ENCODE data around the gene CIT.

CIT gene

DNA sequence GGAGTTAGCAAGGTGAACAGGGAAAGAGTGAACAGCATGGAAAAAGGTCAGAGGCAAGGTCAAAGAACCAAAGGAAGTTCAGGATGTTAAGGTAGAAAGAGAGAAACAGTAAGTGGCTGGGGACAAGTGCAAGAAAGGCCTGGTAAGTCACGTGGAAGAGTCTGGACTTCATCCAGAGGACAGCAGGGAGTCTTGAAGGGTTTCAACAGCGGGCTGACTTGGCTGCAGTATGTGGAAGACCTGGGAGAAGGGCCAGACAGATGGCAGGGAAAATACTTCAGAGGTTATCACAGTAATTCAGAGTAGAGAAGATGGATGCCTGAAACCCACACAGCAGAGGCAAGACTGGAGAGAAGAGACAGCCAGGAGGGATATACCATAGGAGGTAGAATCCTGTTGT lies 34.0 kb downstream of the CIT start:
- DNase-seq, result no peak

DNA sequence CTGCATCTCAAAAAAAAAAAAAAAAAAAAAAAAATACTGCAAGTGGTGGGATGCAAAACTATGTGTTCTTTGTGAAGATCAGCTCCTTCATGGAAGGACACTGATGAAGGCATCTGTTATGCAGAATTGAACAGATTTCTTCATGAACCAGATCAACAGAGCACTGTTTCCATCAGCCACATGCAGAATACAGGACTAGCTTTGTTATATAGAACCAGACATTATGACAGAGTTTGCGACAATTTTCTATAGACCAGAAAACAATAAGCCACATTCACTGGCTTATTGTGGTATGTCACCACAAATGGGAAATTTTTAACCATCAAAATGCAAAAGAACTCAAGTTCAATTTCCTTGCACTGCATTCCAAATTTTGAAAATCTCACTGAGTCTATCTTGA lies 34.7 kb downstream of the CIT start:
- no peak for DNase-seq

DNA sequence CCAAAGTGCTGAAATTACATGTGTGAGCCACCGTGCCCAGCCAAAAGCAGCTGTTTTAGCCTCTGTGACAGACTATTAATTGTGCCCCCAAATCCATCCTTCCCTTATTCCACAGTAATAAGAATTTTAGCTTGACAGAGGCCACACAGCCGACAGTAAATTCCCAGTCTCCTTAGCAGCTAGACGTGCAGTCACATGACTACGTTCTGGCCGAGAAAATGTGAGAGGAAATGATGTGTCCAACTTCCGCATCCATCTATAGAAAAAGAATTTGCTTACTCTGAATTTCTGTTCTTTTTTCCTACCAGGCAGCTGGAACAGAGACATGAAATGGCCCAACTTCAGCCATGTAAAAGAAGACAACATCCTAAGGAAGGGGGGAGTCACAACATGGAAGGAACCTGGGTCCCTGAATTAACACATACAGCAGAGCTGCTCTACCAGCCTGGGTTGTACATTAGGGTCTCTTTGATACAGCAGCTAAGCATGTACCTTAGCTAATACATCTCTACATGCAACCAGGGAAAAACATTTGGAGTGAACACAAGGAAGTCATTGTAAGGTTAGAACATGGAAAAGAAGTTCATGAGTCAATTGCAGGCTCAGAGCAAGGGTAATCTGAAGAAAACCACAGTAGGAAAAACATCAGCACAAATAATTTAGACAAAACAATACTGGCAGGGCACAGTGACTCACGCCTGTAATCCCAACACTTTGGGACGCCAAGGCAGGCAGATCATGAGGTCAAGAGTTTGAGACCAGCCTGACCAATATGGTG lies 35.5 kb downstream of the CIT start:
- no peak for DNase-seq

DNA sequence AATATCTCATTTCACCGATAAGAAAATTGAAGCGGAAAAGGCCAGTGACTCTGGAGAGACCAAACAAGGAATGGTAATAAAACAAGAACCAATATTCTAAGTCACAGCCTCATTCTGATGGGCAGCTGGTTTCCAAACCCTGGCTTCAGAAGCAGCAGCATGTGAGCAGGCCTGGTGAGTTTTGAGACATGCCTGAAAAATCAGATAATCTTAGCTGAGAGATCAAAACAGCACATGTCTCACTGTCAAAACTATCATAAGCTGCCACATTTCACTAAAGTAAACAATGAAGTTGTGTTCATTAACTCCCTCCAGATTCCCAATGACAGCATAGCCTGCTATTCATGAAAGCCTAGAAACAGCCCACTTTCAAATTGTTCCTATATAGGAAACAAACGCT lies 36.5 kb downstream of the CIT start:
- DNase-seq, result no peak

DNA sequence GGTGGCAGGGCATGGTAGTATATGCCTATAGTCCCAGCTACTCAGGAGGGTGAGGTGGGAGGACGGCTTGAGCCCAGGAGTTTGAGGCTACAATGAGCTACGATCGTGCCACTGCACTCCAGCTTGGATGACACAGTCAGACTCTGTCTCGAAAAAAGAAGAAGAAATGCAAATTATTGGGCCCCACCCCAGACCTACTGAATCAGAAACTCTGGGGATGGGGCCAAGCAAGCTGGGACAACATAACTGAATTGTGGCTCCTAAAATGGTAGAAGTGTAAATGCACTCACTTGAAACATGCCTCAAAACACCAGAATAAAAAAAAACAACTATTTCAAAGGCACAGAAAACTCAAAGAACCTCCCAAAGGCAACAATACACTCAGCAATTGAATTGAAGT lies 37.0 kb downstream of the CIT start:
- no peak for DNase-seq

DNA sequence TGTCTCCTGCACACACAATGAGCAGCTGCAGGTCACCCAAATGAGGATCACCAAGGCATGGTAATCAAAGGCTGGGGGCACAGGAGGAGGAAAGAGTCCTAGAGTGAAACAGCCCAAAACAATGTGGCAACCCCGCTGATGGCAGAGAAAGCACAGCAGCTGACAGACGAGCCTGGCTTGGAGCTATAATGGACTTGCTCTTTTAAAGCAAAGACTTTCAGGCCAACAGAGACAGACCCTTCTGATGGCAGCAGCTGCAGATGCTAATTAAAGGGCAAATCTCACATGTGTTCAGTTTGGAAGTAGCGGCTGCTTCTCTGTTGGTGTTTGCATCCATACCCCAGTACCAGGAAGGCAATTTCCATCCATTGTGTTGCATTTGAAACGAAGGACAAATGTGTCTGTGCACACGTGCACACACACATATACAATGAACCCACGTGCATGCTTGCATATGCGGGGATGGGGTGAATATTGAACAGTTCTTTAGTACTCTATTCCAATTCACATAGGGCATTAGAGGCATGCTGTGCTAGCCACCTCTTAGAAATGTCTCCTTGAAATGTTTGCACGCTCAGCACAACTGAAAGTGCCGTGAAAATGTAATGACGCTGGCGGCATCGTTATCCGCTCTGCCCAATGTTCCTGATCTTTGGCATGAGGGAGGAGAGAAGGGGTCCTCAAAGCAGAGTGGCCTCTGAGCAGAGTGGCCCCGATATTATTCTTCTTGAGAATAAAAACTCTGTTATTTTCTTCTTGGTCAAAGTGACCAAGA lies 38.1 kb downstream of the CIT start:
- no peak for DNase-seq

DNA sequence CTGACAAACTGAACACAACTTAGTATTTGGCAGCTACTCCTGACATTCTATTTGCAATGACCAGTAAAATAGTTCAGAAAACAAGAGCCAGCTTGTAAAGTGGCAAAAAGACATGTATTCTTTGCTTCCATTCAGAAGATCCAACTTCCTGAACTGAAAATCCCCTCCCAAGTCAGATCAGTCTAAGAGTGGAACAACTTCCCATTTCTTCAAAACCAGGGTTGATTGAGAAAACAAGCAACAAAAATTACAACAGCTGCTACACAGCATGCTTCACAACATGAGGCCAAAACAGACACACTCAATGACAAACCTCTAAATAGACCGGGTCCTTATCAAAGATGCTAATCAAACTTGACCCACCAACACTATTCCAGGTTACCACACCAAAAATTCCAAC lies 40.3 kb downstream of the CIT start:
- DNase-seq, result no peak

DNA sequence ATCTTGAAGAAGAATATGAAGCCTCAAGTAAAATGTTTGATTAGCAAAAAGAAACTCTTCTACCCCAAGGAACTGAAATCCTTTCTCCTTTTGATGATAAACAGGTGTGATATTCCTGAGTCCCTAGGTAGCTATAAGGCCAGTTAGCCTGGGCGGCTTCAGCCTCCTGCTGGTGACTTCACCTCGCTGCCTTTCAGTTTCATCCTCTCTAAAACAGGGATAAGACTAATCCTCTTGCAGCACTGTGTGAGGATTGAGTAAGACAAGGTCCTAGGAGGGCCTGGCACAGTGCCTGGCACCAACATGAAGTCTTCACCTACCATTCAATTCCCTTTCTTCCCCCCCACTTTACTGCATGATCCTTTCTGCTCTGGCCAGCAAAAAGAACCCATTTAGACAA lies 42.1 kb downstream of the CIT start:
- no peak for DNase-seq

DNA sequence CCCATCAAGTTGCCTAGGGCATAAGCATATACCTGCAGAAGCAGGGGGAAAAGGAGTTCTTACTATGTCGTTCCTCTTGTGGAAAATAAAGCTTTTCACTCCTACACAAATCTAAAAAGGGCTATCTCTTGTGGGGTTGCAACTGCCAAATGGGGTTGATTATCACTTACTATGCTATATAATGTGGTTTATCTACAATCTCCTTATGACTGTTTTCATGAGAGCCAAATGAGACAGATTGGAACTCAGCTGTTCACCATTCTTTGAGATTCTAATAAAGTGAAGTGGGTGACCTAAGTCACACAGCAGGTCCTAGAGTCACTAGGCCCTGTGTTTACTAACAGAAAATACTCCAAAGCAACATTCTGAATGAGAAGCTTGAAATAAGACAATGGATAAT lies 47.7 kb downstream of the CIT start:
- no peak for DNase-seq

DNA sequence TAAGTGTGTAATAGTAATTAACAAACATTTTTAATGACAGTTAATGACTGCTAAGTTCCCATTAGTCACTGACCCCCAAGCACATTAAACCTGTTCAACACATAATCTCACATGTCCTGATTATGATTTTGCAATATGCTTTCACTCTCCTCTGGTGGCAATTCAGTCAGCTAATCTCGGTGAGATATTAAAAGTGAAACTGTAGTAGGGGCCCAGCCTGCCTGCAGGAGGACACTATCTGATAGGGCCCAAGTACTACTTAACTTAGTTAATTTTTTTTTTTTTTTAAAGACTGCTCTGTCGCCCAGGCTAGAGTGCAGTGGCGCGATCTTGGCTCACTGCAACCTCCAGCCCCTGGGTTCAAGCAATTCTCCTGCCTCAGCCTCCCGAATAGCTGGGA lies 48.8 kb downstream of the CIT start:
- DNase-seq, result no peak

DNA sequence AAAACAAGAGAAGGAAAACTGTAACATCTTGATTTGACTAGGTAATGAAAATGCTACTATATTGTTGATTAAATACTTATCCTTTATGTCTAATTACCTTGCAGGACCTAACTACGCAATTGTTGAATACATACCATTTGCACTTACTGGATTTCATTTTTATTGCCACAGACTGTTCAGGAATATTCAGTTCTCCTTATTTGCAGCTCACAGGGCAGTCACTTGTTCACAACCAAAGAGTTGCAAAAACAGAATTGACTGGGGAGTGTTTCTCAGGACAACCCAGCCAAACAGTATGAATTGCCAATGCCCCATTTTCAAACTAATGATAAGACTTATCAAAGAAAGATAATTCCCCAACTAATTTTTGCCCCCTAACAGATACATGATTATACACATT lies 49.4 kb downstream of the CIT start:
- DNase-seq, result no peak

DNA sequence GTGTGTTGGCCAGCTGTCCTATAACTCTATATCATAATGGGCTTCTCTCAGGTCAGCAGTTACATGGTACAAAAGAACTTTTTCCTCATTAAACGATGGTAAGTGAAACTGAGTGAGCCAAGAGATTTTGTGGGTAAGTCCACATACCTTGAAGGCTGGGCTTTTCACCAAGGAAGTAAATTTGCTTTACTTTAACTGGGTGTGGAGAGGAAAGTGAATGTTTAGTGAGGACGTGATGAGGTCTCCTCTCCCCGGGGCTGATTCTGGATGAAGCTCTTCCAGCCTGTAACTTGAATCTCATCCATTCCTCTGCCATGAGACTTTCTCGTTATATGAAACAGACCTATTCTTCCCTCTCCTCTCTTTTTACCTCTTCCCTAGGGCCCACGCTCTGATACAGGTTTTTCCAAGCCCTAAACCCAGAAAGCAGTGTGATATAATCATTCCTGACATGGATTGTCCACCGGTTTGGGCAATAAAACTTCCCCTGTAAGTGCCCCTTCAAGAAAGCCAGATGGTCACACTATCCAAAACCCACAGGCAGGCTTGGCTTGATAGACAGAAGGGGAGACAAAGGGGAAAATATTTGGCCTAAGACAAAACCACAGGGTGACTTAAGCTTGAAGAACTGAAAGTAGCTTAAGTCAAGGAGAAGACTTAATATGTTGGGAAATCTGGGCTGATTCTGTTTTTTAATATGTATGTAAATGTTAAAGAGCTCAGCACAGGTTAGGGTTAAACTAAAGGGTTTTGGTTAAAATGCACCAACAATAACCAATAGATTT lies 50.3 kb downstream of the CIT start:
- no peak for DNase-seq

DNA sequence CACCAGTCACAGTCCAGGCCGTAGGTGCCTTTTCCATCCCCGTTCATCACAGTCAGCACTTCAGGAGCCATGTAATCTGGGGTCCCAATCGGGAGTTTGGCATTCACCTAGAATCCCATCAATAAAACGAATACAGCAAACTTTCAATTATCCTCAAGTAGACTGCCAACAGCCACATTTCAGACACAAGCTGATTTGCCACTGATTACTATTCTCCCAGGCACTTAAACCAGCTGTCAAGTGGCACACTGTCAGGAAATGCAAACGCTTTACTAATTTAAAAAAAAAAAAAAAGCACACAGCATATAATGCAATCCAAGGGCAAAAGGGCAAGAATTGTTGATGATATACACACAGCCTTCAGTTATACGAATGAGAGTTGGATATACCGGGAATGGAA lies 51.9 kb downstream of the CIT start:
- DNase-seq, result no peak

DNA sequence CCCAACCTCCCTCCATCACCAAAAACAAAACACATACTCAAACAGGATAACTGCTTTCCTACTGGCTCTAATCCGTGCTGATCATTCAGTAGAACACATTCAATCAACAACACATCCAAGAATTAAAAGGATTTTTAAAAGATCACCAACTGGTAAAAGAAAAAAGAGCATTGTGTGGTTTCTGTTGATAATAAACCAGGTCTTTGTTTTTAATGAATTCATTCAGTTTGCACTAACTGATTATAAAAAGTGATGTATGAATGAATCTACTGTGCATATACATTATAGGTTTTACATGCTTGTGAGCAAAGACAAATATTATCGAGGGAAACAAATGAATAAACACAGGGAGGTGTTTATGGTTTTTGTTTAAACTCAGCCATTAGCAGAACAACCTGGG lies 55.1 kb downstream of the CIT start:
- no peak for DNase-seq

DNA sequence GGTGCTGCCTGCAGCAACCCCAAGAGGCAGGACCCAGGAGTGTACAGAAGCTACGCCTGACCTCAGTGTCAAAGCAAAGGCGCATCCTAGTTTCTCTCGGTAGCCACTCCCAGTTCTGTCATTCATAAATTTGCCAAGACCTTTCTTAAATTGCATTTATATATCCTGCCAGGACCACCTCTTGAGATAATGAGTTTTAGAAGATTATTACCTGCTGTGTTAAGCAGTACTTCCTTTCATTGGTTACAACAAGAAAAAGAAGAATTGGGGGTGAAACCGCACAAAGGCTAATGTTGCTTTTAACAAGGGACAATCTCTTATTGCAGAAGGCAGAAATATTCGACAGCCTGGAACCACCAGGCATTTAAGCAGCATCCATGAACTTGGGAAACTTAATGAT lies 57.8 kb downstream of the CIT start:
- no peak for DNase-seq

DNA sequence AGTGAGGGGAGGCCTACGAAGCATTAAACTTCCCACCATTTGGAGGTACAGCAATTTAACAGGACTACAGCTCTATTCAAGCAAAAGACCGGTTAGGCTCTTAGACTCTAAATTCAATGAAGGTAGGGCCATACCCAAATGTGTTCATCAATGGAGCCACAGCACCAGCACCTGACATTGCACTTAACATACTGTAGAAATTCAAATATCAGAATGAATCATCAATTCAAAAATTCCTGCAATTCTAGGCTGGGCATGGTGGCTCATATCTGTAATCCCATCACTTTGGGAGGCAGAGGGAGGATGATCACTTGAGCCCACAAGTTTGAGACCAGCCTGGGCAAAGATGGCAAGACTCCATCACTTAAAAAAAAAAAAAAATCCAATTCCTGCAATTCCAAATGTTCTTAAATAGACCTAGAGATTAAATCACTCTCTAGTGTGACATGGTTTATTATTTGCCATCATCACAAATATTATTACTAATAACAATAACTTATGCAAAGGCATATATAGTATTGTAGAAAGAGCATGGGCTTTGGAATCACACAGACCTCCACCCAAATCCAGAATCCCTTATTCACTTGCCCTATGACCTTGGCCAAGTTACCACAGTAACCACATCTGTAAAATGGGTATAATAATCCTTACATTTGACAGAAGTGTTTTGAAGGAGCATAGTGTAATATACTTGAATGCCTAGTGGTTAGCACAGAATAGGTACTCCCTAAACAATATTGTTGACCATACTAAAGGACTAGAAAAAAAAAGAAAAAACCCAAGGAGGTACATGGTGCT lies 59.4 kb downstream of the CIT start:
- no peak for DNase-seq

DNA sequence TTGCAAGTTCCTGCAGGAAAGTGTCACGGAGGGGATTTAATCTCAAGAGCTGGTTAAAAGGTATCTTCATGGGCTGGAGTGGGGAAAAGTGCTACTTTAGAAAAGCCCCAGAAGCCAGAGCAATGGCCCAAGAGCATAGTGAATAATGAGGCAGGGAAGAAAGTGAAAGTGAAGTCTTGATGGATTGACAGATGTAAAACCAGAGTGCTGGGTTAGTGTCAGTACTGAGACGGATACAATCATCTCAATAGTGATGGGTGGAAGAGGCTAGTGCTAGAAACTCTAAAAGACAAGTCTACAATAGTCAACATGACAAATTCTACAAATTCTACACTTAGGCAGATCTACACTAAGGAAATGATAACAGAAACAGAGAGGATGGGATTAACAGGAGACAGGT lies 68.1 kb downstream of the CIT start:
- DNase-seq, result no peak

DNA sequence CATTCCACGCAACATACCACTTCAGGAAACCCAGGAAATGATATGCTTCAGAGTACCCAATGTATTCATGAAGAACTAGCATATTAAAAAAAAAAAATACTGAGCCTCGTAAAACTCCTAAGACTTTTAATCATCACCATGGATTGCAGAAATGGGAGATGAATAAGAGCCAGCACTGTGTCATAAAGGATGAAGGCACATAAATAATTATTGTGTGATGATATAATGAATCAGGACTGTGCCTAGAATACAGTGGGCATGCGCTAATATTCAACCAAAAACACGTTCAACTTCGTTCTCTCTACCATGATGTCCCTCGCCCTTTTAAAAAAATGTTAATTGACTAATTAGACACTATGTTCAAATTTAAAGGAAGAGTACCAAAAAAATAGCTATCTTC lies 68.7 kb downstream of the CIT start:
- no peak for DNase-seq

DNA sequence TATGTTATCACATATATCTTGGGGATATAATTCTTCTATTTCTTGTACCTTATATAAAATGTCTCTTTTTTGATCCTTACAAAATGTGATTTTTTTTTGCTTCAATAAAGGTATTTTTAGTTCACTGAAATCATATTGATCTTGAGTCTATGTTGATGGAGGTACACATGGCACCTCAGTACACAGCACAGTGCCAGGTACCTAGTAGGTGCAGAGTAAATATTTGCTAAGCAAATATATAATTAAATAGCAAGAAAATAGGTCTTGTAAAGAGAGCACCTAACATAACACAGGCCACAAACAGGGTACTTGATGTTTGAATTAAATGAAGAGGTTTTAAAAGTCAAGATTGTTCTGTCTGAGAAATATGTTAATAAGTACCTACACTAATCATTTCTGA lies 69.7 kb downstream of the CIT start:
- DNase-seq, result no peak

DNA sequence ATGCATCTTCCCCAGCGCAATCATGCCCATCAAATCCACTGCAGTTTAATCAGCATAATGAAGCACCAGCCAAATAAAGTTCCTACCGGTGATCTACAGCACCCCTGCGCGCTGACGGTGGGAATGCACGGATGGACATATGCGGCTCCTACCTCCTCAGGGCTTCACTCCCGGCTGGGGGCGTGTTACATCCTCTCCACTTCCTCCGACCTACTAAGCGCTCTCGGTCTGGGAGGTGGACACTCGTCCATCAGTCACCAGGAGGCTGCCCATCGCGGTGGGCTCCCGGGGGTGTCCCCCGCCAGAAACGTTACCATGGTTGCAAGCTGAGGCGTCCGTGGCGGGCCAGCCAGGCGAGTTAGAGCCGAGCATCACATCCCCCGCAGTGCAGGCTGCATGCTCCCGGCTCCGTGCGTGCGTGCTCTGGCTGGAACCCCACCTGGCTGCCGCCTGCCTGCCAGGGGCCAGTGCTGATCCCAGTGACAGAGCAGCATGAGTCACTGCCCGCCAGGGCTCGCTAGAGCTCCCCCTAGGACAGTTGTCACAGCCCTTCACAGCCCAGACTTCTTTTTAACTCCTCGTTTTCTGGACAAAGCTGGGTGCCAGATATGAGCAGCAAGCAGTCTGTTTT lies 73.0 kb downstream of the CIT start:
- no peak for DNase-seq

DNA sequence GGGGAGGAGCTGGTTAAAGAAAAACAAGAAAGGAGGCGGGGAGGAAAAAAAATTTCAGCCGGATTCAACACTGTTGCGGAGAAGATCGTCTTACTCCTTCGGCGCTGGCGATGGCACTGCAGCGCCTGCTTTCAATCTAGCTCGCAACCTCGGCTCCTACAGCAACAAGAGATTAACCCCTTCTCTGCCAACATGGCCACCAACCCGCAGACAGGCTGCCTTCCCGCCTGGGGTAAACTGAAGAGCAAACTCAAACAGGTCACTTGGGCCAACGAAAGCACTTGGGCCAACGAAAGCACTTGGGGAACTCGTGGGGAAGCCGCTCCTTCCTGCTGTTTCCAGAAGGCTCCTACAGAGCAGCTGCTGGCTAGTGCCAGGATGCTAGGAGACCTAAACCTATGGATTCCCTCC lies 73.7 kb downstream of the CIT start:
- no peak for DNase-seq

DNA sequence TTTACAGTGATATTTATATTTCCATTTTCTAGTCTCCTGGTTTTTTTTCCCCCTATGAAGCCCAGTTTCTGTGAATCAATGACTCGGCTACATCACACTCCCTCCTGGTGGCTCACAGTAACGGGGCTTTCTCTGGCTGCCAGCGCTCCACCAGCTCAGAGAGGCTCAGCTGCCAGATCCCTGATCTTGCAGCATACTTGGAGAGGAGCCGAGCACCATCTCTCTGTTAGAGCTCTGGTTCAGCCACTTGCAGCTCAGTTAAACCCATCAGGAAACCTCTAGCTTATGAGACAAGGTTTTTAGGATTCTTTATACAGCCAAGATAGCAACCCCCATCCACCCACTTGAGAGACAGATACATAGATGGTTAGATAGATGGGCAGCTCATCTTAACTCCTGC lies 74.6 kb downstream of the CIT start:
- no peak for DNase-seq

DNA sequence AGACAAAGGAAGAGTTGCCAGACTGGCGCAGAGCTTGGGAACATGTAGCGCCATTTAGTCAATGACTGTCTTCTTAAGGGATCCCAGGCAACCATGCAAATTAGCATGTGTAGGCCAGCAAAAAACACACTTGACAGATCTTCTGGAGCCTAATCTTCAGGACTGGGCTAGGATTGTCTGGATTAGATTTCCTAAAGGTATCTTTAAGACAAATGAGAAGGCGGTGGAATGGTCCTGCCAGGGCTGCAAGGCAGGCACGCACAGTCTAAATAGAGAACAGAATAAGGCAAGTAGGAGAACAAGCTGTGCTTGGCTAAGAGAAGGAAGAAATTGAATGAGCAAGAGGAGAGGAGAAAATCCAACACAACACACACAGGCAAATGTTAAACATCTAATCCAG lies 80.0 kb downstream of the CIT start:
- DNase-seq, result no peak

All from activated CD4-positive, alpha-beta T cell treated with anti-CD3 and anti-CD28 coated beads, Interleukin-2, amount 50 U/mL, for 4 hours (primary cell).